Measurements from ENCODE around the gene CLDN3. TPM values are rescaled to one million over a fixed set of nuclear protein-coding genes. Genes with fewer than 3 reads are reported as not detected.

CLDN3 gene
- total RNA-seq, 6 donors from 2014 or later = 21.9 to 95.0 (median 43.9) TPM

DNA sequence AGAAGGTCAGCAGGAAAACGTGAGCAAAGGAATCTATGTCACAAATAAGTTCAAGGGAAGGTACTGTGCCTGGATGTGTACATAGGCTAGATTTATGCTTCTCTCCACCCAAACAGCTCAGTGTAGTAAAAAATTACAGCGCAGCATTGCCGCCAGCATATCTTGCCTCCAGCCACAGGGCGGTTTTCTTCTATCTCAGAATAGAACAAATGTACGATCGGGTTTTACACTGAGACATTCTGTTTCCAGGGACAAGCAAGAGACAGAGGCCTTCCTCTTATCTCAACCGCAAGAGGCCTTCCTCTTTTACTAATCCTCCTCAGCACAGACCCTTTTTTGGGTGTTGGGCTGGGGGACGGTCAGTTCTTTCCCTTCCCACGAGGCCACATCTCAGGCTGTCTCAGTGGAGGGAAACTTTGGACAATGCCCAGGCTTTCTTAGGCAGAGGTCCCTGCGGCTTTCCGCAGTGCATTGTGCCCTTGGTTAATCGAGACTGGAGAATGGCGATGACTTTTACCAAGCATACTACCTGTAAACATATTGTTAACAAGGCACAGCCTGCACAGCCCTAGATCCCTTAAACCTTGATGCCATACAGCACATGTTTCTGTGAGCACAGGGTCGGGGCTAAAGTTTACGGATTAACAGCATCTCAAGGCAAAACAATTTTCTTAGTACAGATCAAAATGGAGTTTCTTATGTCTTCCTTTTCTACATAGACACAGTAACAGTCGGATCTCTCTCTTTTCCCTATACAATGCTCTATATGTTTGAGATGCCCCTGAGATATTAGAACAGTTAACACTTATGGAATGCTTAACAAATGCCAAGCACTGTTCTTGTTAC is 19.9 kb downstream of the CLDN3 start:
- no peak for ATAC-seq (ENCODE audit: low FRiP score in 2 of 2)
- WGBS, 2 donors = 78 to 83% methylated on average over 16 of the region's 16 CpGs

GRCh38 chr7:73746378-73746777 is 23.7 kb downstream of the CLDN3 start:
- WGBS, 2 donors = 29 to 68% methylated on average over 3 of the region's 4 CpGs
- Histone ChIP-seq H3K9me3 (no peaks in the 10 kb centered on the region), H3K27me3 (no peaks in the 10 kb centered on the region), H3K4me1 (peaks cover 6 to 15% (median 11%) of the 10 kb centered on the region in 4 donors), H3K4me3 (no peak overlapping the region), H3K27ac (peak overlapping the region in 1 of 4 donors; percentile 3), H3K36me3 (no peaks in the 10 kb centered on the region)
- DNase-seq (no peak), ATAC-seq (ENCODE audit: low FRiP score in 2 of 2) (no peak)
- TF ChIP-seq POLR2AphosphoS5 (IDR thresholded peaks at IDR 0.05) = no peak
- TF ChIP-seq, protein P1, sequence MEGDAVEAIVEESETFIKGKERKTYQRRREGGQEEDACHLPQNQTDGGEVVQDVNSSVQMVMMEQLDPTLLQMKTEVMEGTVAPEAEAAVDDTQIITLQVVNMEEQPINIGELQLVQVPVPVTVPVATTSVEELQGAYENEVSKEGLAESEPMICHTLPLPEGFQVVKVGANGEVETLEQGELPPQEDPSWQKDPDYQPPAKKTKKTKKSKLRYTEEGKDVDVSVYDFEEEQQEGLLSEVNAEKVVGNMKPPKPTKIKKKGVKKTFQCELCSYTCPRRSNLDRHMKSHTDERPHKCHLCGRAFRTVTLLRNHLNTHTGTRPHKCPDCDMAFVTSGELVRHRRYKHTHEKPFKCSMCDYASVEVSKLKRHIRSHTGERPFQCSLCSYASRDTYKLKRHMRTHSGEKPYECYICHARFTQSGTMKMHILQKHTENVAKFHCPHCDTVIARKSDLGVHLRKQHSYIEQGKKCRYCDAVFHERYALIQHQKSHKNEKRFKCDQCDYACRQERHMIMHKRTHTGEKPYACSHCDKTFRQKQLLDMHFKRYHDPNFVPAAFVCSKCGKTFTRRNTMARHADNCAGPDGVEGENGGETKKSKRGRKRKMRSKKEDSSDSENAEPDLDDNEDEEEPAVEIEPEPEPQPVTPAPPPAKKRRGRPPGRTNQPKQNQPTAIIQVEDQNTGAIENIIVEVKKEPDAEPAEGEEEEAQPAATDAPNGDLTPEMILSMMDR (IDR thresholded peaks at IDR 0.05) = no peak
- TF ChIP-seq POLR2A (IDR thresholded peaks at IDR 0.05) = no peak
- TF ChIP-seq EP300 (IDR thresholded peaks at IDR 0.05) = no peak

More for the DNA sequence above, 19.9 kb downstream of the CLDN3 start:
- Histone ChIP-seq H3K27me3 (no peaks in the 10 kb centered on the region), H3K9me3 (no peaks in the 10 kb centered on the region), H3K36me3 (no peaks in the 10 kb centered on the region), H3K4me3 (no peak overlapping the region), H3K4me1 (no peaks in the 10 kb centered on the region), H3K27ac (no peak overlapping the region)
- DNase-seq = no peak
- TF ChIP-seq POLR2A (IDR thresholded peaks at IDR 0.05) (no peak), EP300 (IDR thresholded peaks at IDR 0.05) (no peak), POLR2AphosphoS5 (IDR thresholded peaks at IDR 0.05) (no peak)
- TF ChIP-seq, protein P1 (IDR thresholded peaks at IDR 0.05) = no peak

GRCh38 chr7:73742753-73743641 is 27.1 kb downstream of the CLDN3 start:
- H3K4me3 ChIP-seq = peak overlapping the region in 2 of 4 donors; percentile 10 to 20
- ATAC-seq (ENCODE audit: low FRiP score in 2 of 2) = peak; percentile 7 to 84
- peak in 2 of 4 donors; percentile 14 to 89 for TF ChIP-seq EP300 (IDR thresholded peaks at IDR 0.05)
- TF ChIP-seq POLR2AphosphoS5 (IDR thresholded peaks at IDR 0.05) = peak; percentile 14 to 25
- TF ChIP-seq, protein P1 (IDR thresholded peaks at IDR 0.05) = no peak
- TF ChIP-seq POLR2A (IDR thresholded peaks at IDR 0.05) = peak in 2 of 4 donors; percentile 24 to 49

DNA sequence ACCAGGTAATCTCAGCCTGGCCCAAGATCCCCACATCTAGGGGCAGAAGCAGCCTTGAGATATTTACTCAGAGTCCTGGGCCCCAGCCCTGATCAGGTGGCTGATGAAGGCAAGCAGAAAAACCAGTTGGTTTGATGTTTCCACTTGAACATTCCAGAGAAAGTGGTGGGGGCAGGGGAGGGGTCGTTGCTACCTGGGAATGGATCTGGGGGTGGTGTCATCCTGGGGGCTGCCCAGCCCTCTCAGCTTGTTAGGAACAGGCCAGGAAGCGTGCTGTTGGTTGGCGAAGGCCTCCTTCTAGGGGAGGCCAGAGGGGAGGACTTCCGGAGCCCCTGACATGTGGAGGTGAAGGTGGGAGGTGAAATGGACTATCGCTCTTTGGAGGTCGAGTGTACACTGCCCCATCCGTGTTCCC is 27.7 kb downstream of the CLDN3 start:
- 44% methylated on average over 7 of the region's 7 CpGs for WGBS, 2 donors
- Histone ChIP-seq H3K9me3 (no peaks in the 10 kb centered on the region), H3K27ac (peak overlapping the region; percentile 84 to 94 (median 88)), H3K27me3 (no peaks in the 10 kb centered on the region), H3K4me3 (peak overlapping the region in 1 of 4 donors; percentile 20), H3K4me1 (peaks cover 17 to 34% (median 22%) of the 10 kb centered on the region in 4 donors), H3K36me3 (peaks cover 0 to 4% (median 1%) of the 10 kb centered on the region in 4 donors)
- DNase-seq (peak in 1 of 2 donors; percentile 62), ATAC-seq (ENCODE audit: low FRiP score in 2 of 2) (peak in 1 of 2 donors; percentile 20)
- TF ChIP-seq POLR2A (IDR thresholded peaks at IDR 0.05) = no peak
- TF ChIP-seq EP300 (IDR thresholded peaks at IDR 0.05) = peak in 1 of 4 donors; percentile 20

More at GRCh38 chr7:73742753-73743641, 27.1 kb downstream of the CLDN3 start:
- WGBS, 2 donors = 34 to 36% methylated on average over 26 to 28 of the region's 35 CpGs
- peak overlapping the region; percentile 84 to 94 (median 88) for H3K27ac ChIP-seq
- H3K9me3 ChIP-seq = no peaks in the 10 kb centered on the region
- DNase-seq = peak; percentile 87 to 96
- H3K27me3 ChIP-seq = no peaks in the 10 kb centered on the region
- H3K4me1 ChIP-seq = peaks cover 10 to 28% (median 15%) of the 10 kb centered on the region in 4 donors
- H3K36me3 ChIP-seq = no peaks in the 10 kb centered on the region

Data from upper lobe of left lung (tissue), 6 donors.